ENCODE data around the gene UQCRC2.

- TF ChIP-seq CTCF (IDR thresholded peaks at IDR 0.05; ENCODE audit: poor library complexity) (no peak), EZH2 (IDR thresholded peaks at IDR 0.05; ENCODE audit: borderline replicate concordance) (no peak)
These were observed 44.7 kb downstream of the UQCRC2 start for GRCh38 chr16:21997697-21998480.

Data from hepatocyte (in vitro differentiated cells).